ENCODE measurements around the gene MYO5B. TPM values are rescaled to one million over a fixed set of nuclear protein-coding genes. Genes with fewer than 3 reads are reported as not detected.

Gene MYO5B
- polyA plus RNA-seq, 1 of the 3 experiments (the other 2 are of a cell fraction) = 1.3 TPM

- Histone ChIP-seq H3K4me1 (ENCODE audit: control insufficient read depth in 1 of 2, insufficient read depth in 2 of 2, low read depth in 1 of 2, low read length in 1 of 2) (peaks cover 0 to 9% of the 10 kb centered on the region in 2 experiments; a peak in 1 of 4 replicates), H3K27ac (ENCODE audit: low read depth in 2 of 2, low read length in 1 of 2) (no peak overlapping the region), H3K4me3 (ENCODE audit: low read depth in 2 of 2, low read length in 1 of 2) (no peak overlapping the region), H3K9ac (no peak overlapping the region), H3K4me2 (no peak overlapping the region), H3K9me3 (no peaks in the 10 kb centered on the region), H3F3A (replicated peaks; ENCODE audit: insufficient read depth) (no peaks in the 10 kb centered on the region), H3K9me2 (no peaks in the 10 kb centered on the region), H2AFZ (ENCODE audit: low read depth) (no peak overlapping the region), H3K36me3 (replicated peaks in 1 of 2; ENCODE audit: control insufficient read depth in 1 of 2, insufficient read depth in 2 of 2, low read length in 1 of 2) (no peaks in the 10 kb centered on the region), H4K20me1 (ENCODE audit: insufficient read depth) (no peaks in the 10 kb centered on the region), H3K27me3 (ENCODE audit: insufficient read depth) (peaks cover 8% of the 10 kb centered on the region; the same call in 1 of the 2 replicates), H3K79me2 (ENCODE audit: insufficient read depth) (no peaks in the 10 kb centered on the region)
- TF ChIP-seq FOXM1 (IDR thresholded peaks at IDR 0.05; ENCODE audit: low read depth) (no peak), RCOR1 (IDR thresholded peaks at IDR 0.05; ENCODE audit: low read length) (no peak), TCF12 (IDR thresholded peaks at IDR 0.05) (no peak), NRF1 (IDR thresholded peaks at IDR 0.05; ENCODE audit: low read depth, low read length) (no peak), CHD2 (IDR thresholded peaks at IDR 0.05; ENCODE audit: low read length, partially characterized antibody) (no peak), GATA2 (CRISPR knock-in tag; IDR thresholded peaks at IDR 0.05) (no peak), EP300 (IDR thresholded peaks at IDR 0.05; ENCODE audit: borderline replicate concordance in 1 of 2, low read depth in 1 of 2, low read length in 1 of 2) (no peak)
- no peak for DNase-seq
- CTCF ChIA-PET = no interaction called here
- POLR2A ChIA-PET = no interaction called here
- WGBS (ENCODE audit: low lambda C conversion rate) = 34% methylated on average over 3 of the region's 3 CpGs
These were observed 221.4 kb downstream of the MYO5B start for GRCh38 chr18:49973592-49973991.

DNA sequence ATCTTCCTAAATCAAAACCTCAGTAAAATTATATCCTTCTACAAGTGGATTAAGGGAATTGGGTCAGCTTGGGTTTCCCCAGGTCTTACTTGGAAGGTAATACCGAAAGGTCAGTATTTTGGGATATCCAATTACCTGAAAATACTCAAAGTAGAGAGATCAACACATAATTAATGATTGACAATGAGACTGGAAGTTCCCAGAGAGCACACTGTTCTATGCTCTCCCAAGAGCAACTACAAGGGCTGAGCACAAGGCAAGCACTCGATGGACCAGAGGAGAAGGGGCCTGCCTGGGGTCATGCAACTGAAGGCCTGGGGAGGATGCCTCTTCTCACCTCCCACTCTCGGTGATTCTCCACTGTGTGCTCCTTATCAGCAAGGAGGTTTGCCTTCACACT lies 222.4 kb downstream of the MYO5B start:
- Histone ChIP-seq H4K20me1 (ENCODE audit: insufficient read depth) (no peaks in the 10 kb centered on the region), H3K9me2 (no peaks in the 10 kb centered on the region), H3K4me1 (ENCODE audit: control insufficient read depth in 1 of 2, insufficient read depth in 2 of 2, low read depth in 1 of 2, low read length in 1 of 2) (peaks cover 0 to 9% of the 10 kb centered on the region in 2 experiments; a peak in 1 of 4 replicates), H3K79me2 (ENCODE audit: insufficient read depth) (no peaks in the 10 kb centered on the region), H3K27ac (ENCODE audit: low read depth in 2 of 2, low read length in 1 of 2) (no peak overlapping the region), H2AFZ (ENCODE audit: low read depth) (no peak overlapping the region), H3K9me3 (no peaks in the 10 kb centered on the region), H3K9ac (no peak overlapping the region), H3K4me3 (ENCODE audit: low read depth in 2 of 2, low read length in 1 of 2) (no peak overlapping the region), H3K27me3 (ENCODE audit: insufficient read depth) (peaks cover 8% of the 10 kb centered on the region; the same call in 1 of the 2 replicates), H3K36me3 (replicated peaks in 1 of 2; ENCODE audit: control insufficient read depth in 1 of 2, insufficient read depth in 2 of 2, low read length in 1 of 2) (no peaks in the 10 kb centered on the region), H3F3A (replicated peaks; ENCODE audit: insufficient read depth) (no peaks in the 10 kb centered on the region), H3K4me2 (no peak overlapping the region)
- TF ChIP-seq ELF1 (IDR thresholded peaks at IDR 0.05) (no peak), FOSL2 (IDR thresholded peaks at IDR 0.05; ENCODE audit: borderline replicate concordance, low read depth) (no peak), EZH2phosphoT487 (IDR thresholded peaks at IDR 0.05; ENCODE audit: borderline replicate concordance, low read depth) (no peak), NRF1 (IDR thresholded peaks at IDR 0.05; ENCODE audit: low read depth, low read length) (no peak), CTCF (IDR thresholded peaks at IDR 0.05) (no peak), FOXJ3 (CRISPR knock-in tag; IDR thresholded peaks at IDR 0.05) (no peak), YY1 (IDR thresholded peaks at IDR 0.05; ENCODE audit: low read depth) (no peak), SMC3 (IDR thresholded peaks at IDR 0.05; ENCODE audit: low read depth, low read length) (no peak), GATA2 (CRISPR knock-in tag; IDR thresholded peaks at IDR 0.05) (no peak), RAD21 (IDR thresholded peaks at IDR 0.05; ENCODE audit: low read length) (no peak), GABPA (IDR thresholded peaks at IDR 0.05; ENCODE audit: low read depth) (no peak)
- TF ChIP-seq, protein P1, sequence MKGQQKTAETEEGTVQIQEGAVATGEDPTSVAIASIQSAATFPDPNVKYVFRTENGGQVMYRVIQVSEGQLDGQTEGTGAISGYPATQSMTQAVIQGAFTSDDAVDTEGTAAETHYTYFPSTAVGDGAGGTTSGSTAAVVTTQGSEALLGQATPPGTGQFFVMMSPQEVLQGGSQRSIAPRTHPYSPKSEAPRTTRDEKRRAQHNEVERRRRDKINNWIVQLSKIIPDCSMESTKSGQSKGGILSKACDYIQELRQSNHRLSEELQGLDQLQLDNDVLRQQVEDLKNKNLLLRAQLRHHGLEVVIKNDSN (IDR thresholded peaks at IDR 0.05; ENCODE audit: borderline replicate concordance, low read depth) = no peak
- 40% methylated on average over 3 of the region's 3 CpGs for WGBS (ENCODE audit: low lambda C conversion rate)
- CTCF ChIA-PET = no interaction called here
- POLR2A ChIA-PET = no interaction called here
- no peak for DNase-seq

Data from SK-N-SH (cell line).